ENCODE results near the gene SESN3.
A peak's percentile ranks its signal among the peaks of the same experiment; 100 is the strongest.

Gene SESN3

DNA sequence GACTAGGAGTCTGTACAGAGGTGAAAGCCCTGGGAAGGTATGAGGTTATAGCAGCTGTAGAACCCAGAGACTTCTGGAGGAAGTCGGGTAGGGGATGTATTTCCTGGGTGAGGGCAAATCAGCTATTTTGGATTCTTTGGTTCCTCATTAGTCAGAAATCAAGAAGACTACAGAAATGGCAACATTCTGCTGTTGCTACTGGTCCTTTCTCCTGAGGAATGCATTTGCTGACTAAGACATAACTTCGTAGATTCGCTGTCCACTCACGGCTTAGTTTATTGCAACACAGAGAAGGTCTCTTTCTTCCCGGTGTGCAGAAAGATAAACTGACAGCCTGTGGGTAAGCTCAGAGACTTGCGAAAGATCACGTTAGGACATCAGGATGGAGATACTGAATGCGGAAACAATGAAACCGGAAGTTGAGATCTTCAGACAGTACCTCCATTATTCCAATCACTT, 25.3 kb upstream of the SESN3 start:
- peaks cover 7 to 18% of the 10 kb centered on the region in 2 experiments for H3K4me1 ChIP-seq (ENCODE audit: control insufficient read depth in 1 of 2, insufficient read depth in 2 of 2, low read length in 2 of 2)
- DNase-seq = peak; percentile 88 to 95
- no peak overlapping the region for H3K14ac ChIP-seq (ENCODE audit: low read length)
- peak overlapping the region; percentile 8 for H4K91ac ChIP-seq (ENCODE audit: low read depth, low read length)
- WGBS (ENCODE audit: extremely low coverage, insufficient coverage, insufficient read length) = no CpG with 5 or more reads among the region's 9 CpGs
- peak overlapping the region; percentile 18 for H3K27ac ChIP-seq (ENCODE audit: low read depth, low read length)
- no peak overlapping the region for H3K4ac ChIP-seq (ENCODE audit: low read depth, low read length)
- H3K23ac ChIP-seq (ENCODE audit: low read length) = no peak overlapping the region
- H3K9ac ChIP-seq (ENCODE audit: low read length) = no peak overlapping the region
- H2AK5ac ChIP-seq (ENCODE audit: low read length) = no peak overlapping the region
- no peak overlapping the region for H2BK120ac ChIP-seq (ENCODE audit: insufficient read depth, low read length, poor library complexity)
- H3K36me3 ChIP-seq (ENCODE audit: control insufficient read depth in 1 of 2, insufficient read depth in 2 of 2, low read length in 2 of 2) = no peaks in the 10 kb centered on the region
- no peak overlapping the region for H3K4me3 ChIP-seq (ENCODE audit: low read depth, low read length)
- no peak overlapping the region for H4K8ac ChIP-seq (ENCODE audit: low read depth, low read length)
- no peak overlapping the region for H3K18ac ChIP-seq (ENCODE audit: low read length)
- H3K27me3 ChIP-seq (ENCODE audit: insufficient read depth, low read length) = no peaks in the 10 kb centered on the region
- peaks cover 1% of the 10 kb centered on the region for H3K79me2 ChIP-seq (ENCODE audit: control insufficient read depth, insufficient read depth, low read length, poor library complexity)
- H3K4me2 ChIP-seq (ENCODE audit: low read length) = peak overlapping the region; percentile 16
- H3K9me3 ChIP-seq (ENCODE audit: insufficient read depth, low read depth, low read length) = no peaks in the 10 kb centered on the region
- H2BK12ac ChIP-seq (ENCODE audit: low read length) = peak overlapping the region; percentile 52
- no peak overlapping the region for H4K12ac ChIP-seq (ENCODE audit: low read depth, low read length)
- peaks cover 12% of the 10 kb centered on the region for H3K79me1 ChIP-seq (ENCODE audit: low read length)
- no peak overlapping the region for H2BK5ac ChIP-seq (ENCODE audit: low read depth, low read length, poor library complexity)
- H2AFZ ChIP-seq (ENCODE audit: insufficient read depth, low read length, poor library complexity) = no peak overlapping the region

DNA sequence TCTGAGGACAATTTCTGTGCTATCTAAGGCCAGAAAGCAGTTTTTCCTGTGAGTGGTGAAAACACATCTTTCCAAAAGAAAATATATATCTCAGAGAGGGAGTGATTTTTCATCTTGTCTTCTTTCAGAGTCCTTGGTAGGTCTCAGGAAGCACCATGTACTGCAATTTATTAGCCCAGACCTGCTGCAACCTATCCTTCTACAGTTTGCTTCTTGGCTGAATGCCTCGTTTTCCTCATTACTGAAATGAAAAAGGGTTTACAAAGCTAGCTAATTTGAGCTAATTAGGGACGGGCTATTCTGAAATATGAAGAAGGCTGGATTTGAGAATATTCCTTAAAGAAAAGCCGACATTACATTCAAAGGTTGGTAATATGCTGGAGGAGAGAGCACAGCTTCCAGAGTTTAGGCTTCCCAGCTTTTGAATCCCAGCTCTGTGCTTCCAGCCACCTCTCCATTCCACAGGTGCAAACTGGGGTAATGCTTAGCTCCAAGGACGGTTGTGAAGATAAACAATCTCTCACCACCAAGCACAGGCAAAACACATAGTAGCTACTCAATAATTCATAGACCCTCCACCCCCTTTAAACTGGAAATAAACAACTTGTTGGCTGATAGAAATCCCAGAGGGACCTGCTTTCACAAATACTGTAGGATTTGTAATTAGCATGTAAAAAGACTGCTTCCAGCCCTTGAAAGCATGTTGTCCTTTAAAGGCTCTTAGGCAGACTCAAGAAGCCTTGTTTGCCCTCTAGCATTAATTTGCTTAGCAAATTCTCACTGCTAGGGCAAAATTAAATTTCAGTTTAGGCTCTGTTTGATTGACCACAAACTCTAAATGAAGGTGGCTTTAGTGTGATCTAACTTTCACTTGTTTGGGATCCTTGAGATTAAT, 24.5 kb upstream of the SESN3 start:
- Histone ChIP-seq H3K27me3 (ENCODE audit: insufficient read depth, low read length) (no peaks in the 10 kb centered on the region), H3K9ac (ENCODE audit: low read length) (no peak overlapping the region), H3K4me2 (ENCODE audit: low read length) (no peak overlapping the region), H3K9me3 (ENCODE audit: insufficient read depth, low read depth, low read length) (no peaks in the 10 kb centered on the region), H3K36me3 (ENCODE audit: control insufficient read depth in 1 of 2, insufficient read depth in 2 of 2, low read length in 2 of 2) (no peaks in the 10 kb centered on the region), H4K8ac (ENCODE audit: low read depth, low read length) (no peak overlapping the region), H2AK5ac (ENCODE audit: low read length) (no peak overlapping the region), H2BK12ac (ENCODE audit: low read length) (no peak overlapping the region), H3K18ac (ENCODE audit: low read length) (no peak overlapping the region), H3K4ac (ENCODE audit: low read depth, low read length) (no peak overlapping the region), H4K91ac (ENCODE audit: low read depth, low read length) (no peak overlapping the region), H2BK120ac (ENCODE audit: insufficient read depth, low read length, poor library complexity) (peak overlapping the region; percentile 1), H3K14ac (ENCODE audit: low read length) (no peak overlapping the region), H3K79me2 (ENCODE audit: control insufficient read depth, insufficient read depth, low read length, poor library complexity) (peaks cover 1% of the 10 kb centered on the region), H3K23ac (ENCODE audit: low read length) (no peak overlapping the region), H3K79me1 (ENCODE audit: low read length) (peaks cover 13% of the 10 kb centered on the region), H3K4me3 (ENCODE audit: low read depth, low read length) (no peak overlapping the region), H3K4me1 (ENCODE audit: control insufficient read depth in 1 of 2, insufficient read depth in 2 of 2, low read length in 2 of 2) (peaks cover 7 to 18% of the 10 kb centered on the region in 2 experiments), H2AFZ (ENCODE audit: insufficient read depth, low read length, poor library complexity) (no peak overlapping the region), H4K12ac (ENCODE audit: low read depth, low read length) (no peak overlapping the region), H2BK5ac (ENCODE audit: low read depth, low read length, poor library complexity) (no peak overlapping the region), H3K27ac (ENCODE audit: low read depth, low read length) (peak overlapping the region; percentile 18)
- DNase-seq = no peak
- no CpG with 5 or more reads among the region's 4 CpGs for WGBS (ENCODE audit: extremely low coverage, insufficient coverage, insufficient read length)

DNA sequence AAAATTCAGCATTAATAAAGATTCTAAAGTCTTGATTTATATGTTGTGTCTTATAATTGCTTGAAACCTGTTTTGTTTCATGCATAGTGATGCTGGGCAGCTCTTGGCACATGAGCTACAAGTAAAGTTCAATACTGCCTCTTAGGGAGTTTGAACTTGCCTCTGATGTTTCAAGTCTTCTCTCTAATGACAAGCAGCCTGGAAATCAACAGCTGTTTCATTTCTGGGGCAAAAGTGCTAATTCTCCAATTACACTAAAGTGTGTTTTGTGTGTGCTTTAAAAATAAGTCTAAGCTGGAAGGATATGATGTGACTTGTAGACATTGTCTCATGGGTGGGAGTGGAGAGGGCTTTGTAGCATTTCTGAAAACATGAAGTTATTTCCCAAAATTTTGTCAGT, 23.7 kb upstream of the SESN3 start:
- no peak for DNase-seq
- Histone ChIP-seq H3K23ac (ENCODE audit: low read length) (no peak overlapping the region), H3K79me2 (ENCODE audit: control insufficient read depth, insufficient read depth, low read length, poor library complexity) (peaks cover 1% of the 10 kb centered on the region), H2BK12ac (ENCODE audit: low read length) (no peak overlapping the region), H3K4ac (ENCODE audit: low read depth, low read length) (no peak overlapping the region), H3K4me3 (ENCODE audit: low read depth, low read length) (no peak overlapping the region), H3K9ac (ENCODE audit: low read length) (no peak overlapping the region), H4K12ac (ENCODE audit: low read depth, low read length) (no peak overlapping the region), H2BK120ac (ENCODE audit: insufficient read depth, low read length, poor library complexity) (no peak overlapping the region), H3K79me1 (ENCODE audit: low read length) (peaks cover 13% of the 10 kb centered on the region), H4K8ac (ENCODE audit: low read depth, low read length) (no peak overlapping the region), H2AK5ac (ENCODE audit: low read length) (no peak overlapping the region), H2BK5ac (ENCODE audit: low read depth, low read length, poor library complexity) (no peak overlapping the region), H3K27ac (ENCODE audit: low read depth, low read length) (peak overlapping the region; percentile 12), H3K4me1 (ENCODE audit: control insufficient read depth in 1 of 2, insufficient read depth in 2 of 2, low read length in 2 of 2) (peaks cover 7 to 18% of the 10 kb centered on the region in 2 experiments), H3K18ac (ENCODE audit: low read length) (no peak overlapping the region), H2AFZ (ENCODE audit: insufficient read depth, low read length, poor library complexity) (no peak overlapping the region), H3K14ac (ENCODE audit: low read length) (no peak overlapping the region), H3K36me3 (ENCODE audit: control insufficient read depth in 1 of 2, insufficient read depth in 2 of 2, low read length in 2 of 2) (no peaks in the 10 kb centered on the region), H3K4me2 (ENCODE audit: low read length) (no peak overlapping the region), H4K91ac (ENCODE audit: low read depth, low read length) (no peak overlapping the region), H3K9me3 (ENCODE audit: insufficient read depth, low read depth, low read length) (no peaks in the 10 kb centered on the region), H3K27me3 (ENCODE audit: insufficient read depth, low read length) (no peaks in the 10 kb centered on the region)

- H3K27me3 ChIP-seq (ENCODE audit: insufficient read depth, low read length) = no peaks in the 10 kb centered on the region
- peak overlapping the region; percentile 22 for H2BK5ac ChIP-seq (ENCODE audit: low read depth, low read length, poor library complexity)
- H4K12ac ChIP-seq (ENCODE audit: low read depth, low read length) = no peak overlapping the region
- peak overlapping the region; percentile 18 for H2BK120ac ChIP-seq (ENCODE audit: insufficient read depth, low read length, poor library complexity)
- H3K18ac ChIP-seq (ENCODE audit: low read length) = no peak overlapping the region
- peaks cover 7 to 18% of the 10 kb centered on the region in 2 experiments for H3K4me1 ChIP-seq (ENCODE audit: control insufficient read depth in 1 of 2, insufficient read depth in 2 of 2, low read length in 2 of 2)
- H3K79me1 ChIP-seq (ENCODE audit: low read length) = peaks cover 13% of the 10 kb centered on the region
- H3K36me3 ChIP-seq (ENCODE audit: control insufficient read depth in 1 of 2, insufficient read depth in 2 of 2, low read length in 2 of 2) = no peaks in the 10 kb centered on the region
- no peak overlapping the region for H3K4ac ChIP-seq (ENCODE audit: low read depth, low read length)
- H4K91ac ChIP-seq (ENCODE audit: low read depth, low read length) = no peak overlapping the region
- no peak overlapping the region for H3K9ac ChIP-seq (ENCODE audit: low read length)
- H3K4me2 ChIP-seq (ENCODE audit: low read length) = peak overlapping the region; percentile 41
- H3K14ac ChIP-seq (ENCODE audit: low read length) = no peak overlapping the region
- WGBS (ENCODE audit: extremely low coverage, insufficient coverage, insufficient read length) = no CpG with 5 or more reads among the region's 8 CpGs
- H3K79me2 ChIP-seq (ENCODE audit: control insufficient read depth, insufficient read depth, low read length, poor library complexity) = peaks cover 1% of the 10 kb centered on the region
- H4K8ac ChIP-seq (ENCODE audit: low read depth, low read length) = no peak overlapping the region
- no peak overlapping the region for H2AK5ac ChIP-seq (ENCODE audit: low read length)
- H3K9me3 ChIP-seq (ENCODE audit: insufficient read depth, low read depth, low read length) = no peaks in the 10 kb centered on the region
- peak overlapping the region; percentile 68 for H3K27ac ChIP-seq (ENCODE audit: low read depth, low read length)
- no peak overlapping the region for H3K4me3 ChIP-seq (ENCODE audit: low read depth, low read length)
- no peak overlapping the region for H2AFZ ChIP-seq (ENCODE audit: insufficient read depth, low read length, poor library complexity)
- H2BK12ac ChIP-seq (ENCODE audit: low read length) = no peak overlapping the region
- H3K23ac ChIP-seq (ENCODE audit: low read length) = no peak overlapping the region
- DNase-seq = peak; percentile 71 to 73
These were observed 23.2 kb upstream of the SESN3 start for GRCh38 chr11:95254131-95254704.
